ENCODE results near the gene ITGBL1. TPM values are rescaled to one million over a fixed set of nuclear protein-coding genes. Genes with fewer than 3 reads are reported as not detected.

The ITGBL1 gene
- total RNA-seq, 4 donors from 2014 or later: 7.7 to 10.4 (median 9.2) TPM

- Histone ChIP-seq H3K4me1 (no peaks in the 10 kb centered on the region), H3K27ac (no peak overlapping the region), H3K36me3 (no peaks in the 10 kb centered on the region), H3K9me3 (no peaks in the 10 kb centered on the region), H3K27me3 (no peaks in the 10 kb centered on the region), H3K4me3 (no peak overlapping the region)
- TF ChIP-seq EP300 (IDR thresholded peaks at IDR 0.05) (no peak), POLR2A (IDR thresholded peaks at IDR 0.05) (no peak), CTCF (IDR thresholded peaks at IDR 0.05) (no peak), POLR2AphosphoS5 (IDR thresholded peaks at IDR 0.05) (no peak)
- DNase-seq (ENCODE audit: low spot score in 2 of 2): no peak
Observed at GRCh38 chr13:101552786-101553185, 100.3 kb downstream of the ITGBL1 start.

DNA sequence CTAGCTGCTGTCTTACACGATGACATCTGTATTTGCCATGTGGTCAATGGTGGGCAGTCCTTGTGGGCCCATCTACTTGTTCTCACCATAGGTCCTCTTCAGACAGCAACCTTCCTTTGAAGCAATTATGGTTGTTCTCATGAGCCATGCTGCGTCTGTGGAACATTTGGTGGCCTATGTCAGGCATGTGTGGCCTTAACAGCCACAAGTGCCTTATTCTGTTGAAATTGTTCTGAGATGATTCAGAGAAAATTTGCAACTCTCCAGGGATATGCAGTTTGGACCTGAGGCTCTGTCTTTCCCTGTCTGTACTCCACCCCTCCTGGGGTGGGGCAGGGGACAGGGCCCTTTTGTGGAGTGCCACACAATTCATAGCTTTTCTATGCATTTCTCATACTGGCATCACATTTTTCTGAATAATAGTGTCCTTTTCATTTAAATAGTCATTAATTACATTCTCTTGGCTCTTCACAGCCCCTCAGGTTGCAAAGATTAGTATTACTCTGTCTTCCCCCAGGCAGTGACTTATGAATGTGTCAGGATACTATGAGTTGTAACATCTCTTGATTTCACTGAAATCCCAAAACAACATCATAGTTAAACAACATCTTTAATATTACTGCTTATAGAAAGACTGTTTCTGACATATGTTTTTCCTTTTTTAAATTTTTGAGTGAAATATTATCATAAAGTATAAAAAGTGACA, 102.1 kb downstream of the ITGBL1 start:
- no peak for DNase-seq (ENCODE audit: low spot score in 2 of 2)
- Histone ChIP-seq H3K36me3 (no peaks in the 10 kb centered on the region), H3K4me3 (no peak overlapping the region), H3K4me1 (no peaks in the 10 kb centered on the region), H3K9me3 (no peaks in the 10 kb centered on the region), H3K27me3 (no peaks in the 10 kb centered on the region), H3K27ac (no peak overlapping the region)
- TF ChIP-seq POLR2A (IDR thresholded peaks at IDR 0.05) (no peak), CTCF (IDR thresholded peaks at IDR 0.05) (no peak), POLR2AphosphoS5 (IDR thresholded peaks at IDR 0.05) (no peak), EP300 (IDR thresholded peaks at IDR 0.05) (no peak)
- 73% methylated on average over 2 of the region's 2 CpGs for WGBS

- H3K27me3 ChIP-seq: no peaks in the 10 kb centered on the region
- no peak overlapping the region for H3K27ac ChIP-seq
- no peaks in the 10 kb centered on the region for H3K4me1 ChIP-seq
- no peaks in the 10 kb centered on the region for H3K9me3 ChIP-seq
- TF ChIP-seq EP300 (IDR thresholded peaks at IDR 0.05) (no peak), POLR2A (IDR thresholded peaks at IDR 0.05) (no peak), POLR2AphosphoS5 (IDR thresholded peaks at IDR 0.05) (no peak), CTCF (IDR thresholded peaks at IDR 0.05) (no peak)
- no peaks in the 10 kb centered on the region for H3K36me3 ChIP-seq
- H3K4me3 ChIP-seq: no peak overlapping the region
- DNase-seq (ENCODE audit: low spot score in 2 of 2): no peak
Observed at GRCh38 chr13:101555610-101556009, 103.1 kb downstream of the ITGBL1 start.

- no peak for DNase-seq (ENCODE audit: low spot score in 2 of 2)
- TF ChIP-seq POLR2AphosphoS5 (IDR thresholded peaks at IDR 0.05): peak in 1 of 3 donors; percentile 54
- TF ChIP-seq POLR2A (IDR thresholded peaks at IDR 0.05): no peak
- Histone ChIP-seq H3K9me3 (no peaks in the 10 kb centered on the region), H3K27me3 (no peaks in the 10 kb centered on the region), H3K36me3 (no peaks in the 10 kb centered on the region), H3K27ac (no peak overlapping the region), H3K4me3 (no peak overlapping the region), H3K4me1 (no peaks in the 10 kb centered on the region)
- WGBS: 58% methylated on average over 3 of the region's 3 CpGs
Observed at GRCh38 chr13:101556676-101557123, 104.2 kb downstream of the ITGBL1 start.

- H3K4me1 ChIP-seq: no peaks in the 10 kb centered on the region
- H3K9me3 ChIP-seq: no peaks in the 10 kb centered on the region
- no peaks in the 10 kb centered on the region for H3K36me3 ChIP-seq
- WGBS: 89% methylated on average over 1 of the region's 1 CpG
- no peaks in the 10 kb centered on the region for H3K27me3 ChIP-seq
- H3K4me3 ChIP-seq: no peak overlapping the region
- H3K27ac ChIP-seq: no peak overlapping the region
- TF ChIP-seq POLR2A (IDR thresholded peaks at IDR 0.05) (no peak), POLR2AphosphoS5 (IDR thresholded peaks at IDR 0.05) (no peak), EP300 (IDR thresholded peaks at IDR 0.05) (no peak), CTCF (IDR thresholded peaks at IDR 0.05) (no peak)
- no peak for DNase-seq (ENCODE audit: low spot score in 2 of 2)
Observed at GRCh38 chr13:101565317-101565716, 112.8 kb downstream of the ITGBL1 start.

All from suprapubic skin (tissue), 4 donors.